Stimulated activated CD4-positive, alpha-beta T cell treated with anti-CD3 and anti-CD28 coated beads, Interleukin-15, amount 100 ng/mL, for 24 hours (primary cell): Measurements from ENCODE around the gene GP9.
"Not testable (repeated sequence)": the region's sequence is repeated elsewhere in the genome, so short reads cannot be mapped to it uniquely, and the experiment has no call there.

ENCODE experiments used
- DNase-seq: peaks from one replicate; pipeline ENCODE4 v3.0.0-alpha.2; 2020

GP9 gene

DNA sequence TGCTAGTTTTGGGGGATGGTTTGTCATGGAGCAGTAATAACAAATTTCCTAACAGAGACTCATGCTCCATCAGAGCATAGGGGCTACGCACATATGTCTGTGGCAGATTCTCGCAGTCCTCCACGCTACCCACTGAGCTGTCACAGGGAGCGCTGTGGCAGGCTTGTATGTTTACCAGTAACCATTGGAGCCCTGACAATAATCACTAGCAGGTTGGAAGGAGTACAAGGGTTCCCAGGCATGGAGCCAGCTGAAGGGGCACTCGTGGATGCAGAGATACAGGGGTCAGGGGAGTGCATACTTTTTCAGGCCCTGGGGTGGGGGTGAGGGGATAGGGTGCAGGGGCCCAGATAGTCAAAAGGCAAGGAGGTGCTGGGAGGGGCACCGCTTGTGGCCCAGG is 7.9 kb upstream of the GP9 start:
- DNase-seq, result no peak

DNA sequence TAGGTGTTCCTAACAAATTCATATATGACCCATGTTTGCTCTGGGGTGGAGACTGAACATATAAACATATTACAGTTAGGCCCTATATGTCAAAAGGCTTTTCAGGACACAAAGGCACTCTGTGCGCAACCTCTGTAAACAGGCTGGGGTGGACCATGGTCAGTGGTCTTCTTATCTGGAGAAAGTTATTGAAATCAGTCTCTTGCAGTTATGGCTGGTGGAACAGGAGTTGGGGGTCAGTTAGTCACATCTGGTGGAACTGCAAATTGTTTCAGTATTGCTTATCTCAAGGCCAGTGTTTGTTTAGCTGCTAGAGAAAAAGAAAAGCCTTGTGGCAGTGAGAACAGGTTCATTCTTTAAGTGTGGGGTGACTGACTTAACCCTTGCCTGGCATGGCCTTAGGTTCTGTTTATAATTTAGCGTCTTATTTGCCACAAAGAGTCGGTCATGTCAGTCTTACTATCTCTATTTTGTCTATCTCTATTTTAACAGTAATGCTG is 5.9 kb upstream of the GP9 start:
- DNase-seq, result no peak

- DNase-seq, result no peak
Measured at GRCh38 chr3:129056451-129057173, 4.0 kb upstream of the GP9 start.

GRCh38 chr3:129057249-129057648 is 3.3 kb upstream of the GP9 start:
- no peak for DNase-seq

DNA sequence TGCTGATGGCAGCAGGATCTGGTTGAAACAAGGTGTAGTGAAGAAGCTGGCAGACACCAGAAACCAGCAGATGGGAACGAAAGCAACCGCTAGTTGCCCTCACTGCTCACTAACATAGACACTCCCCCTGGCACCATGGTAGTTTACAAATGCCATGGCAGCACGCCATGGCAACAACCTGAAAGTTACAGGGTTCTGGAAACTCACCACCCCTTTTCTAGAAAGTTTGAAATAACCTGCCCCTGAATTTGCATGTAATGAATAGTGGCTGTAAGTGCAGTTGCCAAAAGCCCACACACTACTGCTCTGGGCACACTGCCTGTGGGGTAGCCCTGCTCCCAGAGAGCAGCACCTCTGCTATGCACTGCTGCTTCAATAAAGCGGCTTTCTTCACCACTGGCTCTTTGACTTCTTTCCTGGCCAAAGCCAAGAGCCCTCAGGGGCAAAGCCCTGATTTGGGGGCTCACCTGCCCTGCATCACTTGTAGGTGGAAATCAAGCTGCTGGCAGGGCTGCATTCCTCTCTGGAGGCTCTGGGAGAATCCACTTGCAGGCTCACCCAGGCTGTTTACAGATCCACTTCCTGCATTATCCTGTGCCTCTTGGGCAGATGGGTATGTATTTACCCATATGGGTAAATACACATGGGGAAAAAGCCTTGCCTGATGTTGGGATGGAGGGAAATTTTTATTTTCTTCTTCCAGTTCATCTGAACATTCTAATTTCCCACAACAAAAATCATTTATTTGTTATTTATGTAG is 2.0 kb upstream of the GP9 start:
- no peak for DNase-seq

- DNase-seq, result no peak
Measured at GRCh38 chr3:129059311-129059958, 1.1 kb upstream of the GP9 start.

DNA sequence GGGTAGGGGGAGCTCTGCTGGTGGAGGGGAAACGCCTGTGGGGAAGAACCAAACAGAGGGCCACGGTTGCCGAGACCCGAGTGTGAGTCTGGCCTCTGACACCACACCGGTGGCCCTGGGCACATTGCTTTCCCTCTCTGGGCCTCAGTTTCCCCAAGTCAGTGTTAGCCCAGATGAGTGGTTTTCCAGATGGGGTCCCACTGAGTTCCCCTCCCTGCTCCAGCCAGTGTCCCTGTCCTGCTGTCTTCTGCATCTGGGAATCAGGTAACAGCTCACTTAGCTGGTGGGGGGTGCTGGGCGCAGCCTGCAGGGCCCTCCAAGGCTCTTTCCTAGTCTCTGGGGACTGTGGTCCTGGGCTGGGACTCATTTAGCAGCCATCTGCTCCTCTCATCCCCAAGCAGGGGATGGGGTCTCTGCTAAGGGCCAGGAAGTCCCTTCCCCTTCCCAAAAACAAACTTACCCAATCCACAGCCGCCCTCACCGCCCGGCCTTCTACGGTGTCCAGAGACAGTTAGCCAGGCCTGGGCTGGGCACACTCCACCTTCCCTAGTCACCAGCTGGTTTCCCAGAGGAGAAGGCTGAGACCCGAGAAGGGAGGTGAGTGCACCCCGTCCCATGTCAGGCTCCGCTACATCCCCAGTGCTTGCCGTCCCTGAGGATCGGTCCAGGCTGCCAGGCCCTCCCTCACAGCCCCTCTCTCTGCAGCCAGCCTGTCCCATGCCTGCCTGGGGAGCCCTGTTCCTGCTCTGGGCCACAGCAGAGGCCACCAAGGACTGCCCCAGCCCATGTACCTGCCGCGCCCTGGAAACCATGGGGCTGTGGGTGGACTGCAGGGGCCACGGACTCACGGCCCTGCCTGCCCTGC is 676 bp downstream of the GP9 start:
- no peak for DNase-seq

GRCh38 chr3:129061888-129062834 is 1.6 kb downstream of the GP9 start:
- no peak for DNase-seq

GRCh38 chr3:129063091-129063640 is 2.6 kb downstream of the GP9 start:
- no peak for DNase-seq

- DNase-seq, result no peak
Measured at GRCh38 chr3:129063841-129064482, 3.4 kb downstream of the GP9 start.

DNA sequence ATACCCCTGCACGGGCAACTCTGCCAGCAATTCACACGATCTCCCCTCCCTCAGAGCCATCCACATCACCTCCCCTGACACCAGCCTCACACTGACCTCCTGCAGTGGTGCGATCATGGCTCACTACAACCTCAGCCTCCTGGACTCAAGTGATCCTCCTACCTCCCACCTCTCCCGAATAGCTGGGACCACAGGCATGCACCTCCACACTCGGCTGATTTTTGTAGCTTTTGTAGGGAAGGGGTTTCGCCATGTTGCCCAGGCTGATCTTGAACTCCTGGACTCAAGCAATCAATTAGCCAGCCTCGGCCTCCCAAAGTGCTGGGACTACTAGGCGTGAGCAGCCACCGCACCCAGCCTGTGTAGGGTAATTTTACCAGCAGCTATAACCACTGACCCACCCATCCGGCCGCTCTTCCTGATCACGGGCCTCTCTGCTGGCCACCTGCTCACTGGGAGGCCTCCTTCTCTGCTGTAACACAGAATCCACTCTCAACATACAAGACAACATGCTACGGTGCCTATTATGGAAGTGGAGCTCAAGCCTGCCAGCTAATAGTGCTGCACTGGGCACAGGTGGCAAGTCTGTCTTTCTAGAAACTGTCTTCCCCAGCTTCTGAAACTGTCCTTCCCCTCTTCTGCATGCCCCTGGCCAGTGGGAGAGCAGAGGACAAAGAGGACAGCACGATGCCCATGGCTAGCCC is 4.6 kb downstream of the GP9 start:
- DNase-seq, result no peak

DNA sequence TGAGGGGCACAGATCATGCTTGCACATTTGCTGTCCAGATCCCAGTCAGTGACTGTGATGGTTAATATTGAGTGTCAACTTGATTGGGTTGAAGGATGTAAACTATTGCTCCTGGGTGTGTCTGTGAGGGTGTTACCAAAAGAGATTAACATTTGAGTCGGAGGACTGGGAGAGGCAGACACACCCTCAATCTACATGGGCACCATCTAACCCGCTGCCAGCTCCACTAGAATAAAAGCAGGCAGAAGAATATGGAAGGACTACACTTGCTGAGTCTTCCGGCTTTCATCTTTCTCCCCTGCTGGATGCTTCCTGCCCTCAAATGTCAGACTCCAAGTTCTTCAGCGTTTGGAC is 5.1 kb downstream of the GP9 start:
- no peak for DNase-seq

DNA sequence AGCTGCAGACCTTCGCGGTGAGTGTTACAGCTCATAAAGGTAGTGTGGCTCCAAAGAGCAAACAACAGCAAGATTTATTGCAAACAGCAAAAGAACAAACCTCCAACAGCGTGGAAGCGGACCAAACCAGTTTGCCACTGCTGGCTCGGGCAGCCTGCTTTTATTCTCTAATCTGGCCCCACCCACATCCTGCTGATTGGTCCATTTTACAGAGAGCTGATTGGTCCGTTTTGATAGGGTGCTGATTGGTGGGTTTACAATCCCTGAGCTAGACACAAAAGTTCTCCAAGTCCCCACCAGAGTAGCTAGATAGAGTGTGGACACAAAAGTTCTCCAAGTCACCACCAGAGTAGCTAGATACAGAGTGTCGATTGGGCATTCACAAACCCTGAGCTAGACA is 7.1 kb downstream of the GP9 start:
- DNase-seq, result peak; percentile 18

- DNase-seq, result peak; percentile 32
Measured at GRCh38 chr3:129068291-129068886, 7.8 kb downstream of the GP9 start.

DNA sequence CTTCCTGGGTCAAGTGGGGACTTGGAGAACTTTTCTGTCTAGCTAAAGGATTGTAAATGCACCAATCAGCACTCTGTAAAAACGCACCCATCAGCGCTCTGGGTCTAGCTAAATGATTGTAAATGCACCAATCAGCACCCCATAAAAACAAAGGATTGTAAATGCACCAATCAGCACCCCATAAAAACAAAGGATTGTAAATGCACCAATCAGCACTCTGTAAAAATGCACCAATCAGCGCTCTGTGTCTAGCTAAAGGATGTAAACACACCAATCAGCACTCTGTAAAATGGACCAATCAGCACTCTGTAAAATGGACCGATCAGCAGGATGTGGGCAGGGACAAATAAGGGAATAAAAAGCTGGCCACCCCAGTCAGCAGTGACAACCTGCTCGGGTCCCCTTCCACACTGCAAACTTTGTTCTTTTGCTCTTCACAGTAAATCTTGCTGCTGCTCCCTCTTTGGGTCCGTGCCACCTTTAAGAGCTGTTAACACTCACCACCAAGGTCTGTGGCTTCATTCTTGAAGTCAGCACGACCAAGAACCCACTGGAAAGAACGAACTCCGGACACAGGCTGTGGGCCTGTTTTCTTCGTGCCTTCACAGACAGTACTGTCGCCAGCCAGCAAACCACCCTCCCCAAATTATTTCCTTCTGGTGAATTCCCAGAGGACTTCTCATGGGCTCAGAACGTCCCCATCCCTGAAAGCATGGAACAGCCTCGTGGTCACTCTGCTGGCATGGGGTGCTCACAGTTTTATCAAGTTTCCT is 8.9 kb downstream of the GP9 start:
- DNase-seq, result not testable (repeated sequence)

DNA sequence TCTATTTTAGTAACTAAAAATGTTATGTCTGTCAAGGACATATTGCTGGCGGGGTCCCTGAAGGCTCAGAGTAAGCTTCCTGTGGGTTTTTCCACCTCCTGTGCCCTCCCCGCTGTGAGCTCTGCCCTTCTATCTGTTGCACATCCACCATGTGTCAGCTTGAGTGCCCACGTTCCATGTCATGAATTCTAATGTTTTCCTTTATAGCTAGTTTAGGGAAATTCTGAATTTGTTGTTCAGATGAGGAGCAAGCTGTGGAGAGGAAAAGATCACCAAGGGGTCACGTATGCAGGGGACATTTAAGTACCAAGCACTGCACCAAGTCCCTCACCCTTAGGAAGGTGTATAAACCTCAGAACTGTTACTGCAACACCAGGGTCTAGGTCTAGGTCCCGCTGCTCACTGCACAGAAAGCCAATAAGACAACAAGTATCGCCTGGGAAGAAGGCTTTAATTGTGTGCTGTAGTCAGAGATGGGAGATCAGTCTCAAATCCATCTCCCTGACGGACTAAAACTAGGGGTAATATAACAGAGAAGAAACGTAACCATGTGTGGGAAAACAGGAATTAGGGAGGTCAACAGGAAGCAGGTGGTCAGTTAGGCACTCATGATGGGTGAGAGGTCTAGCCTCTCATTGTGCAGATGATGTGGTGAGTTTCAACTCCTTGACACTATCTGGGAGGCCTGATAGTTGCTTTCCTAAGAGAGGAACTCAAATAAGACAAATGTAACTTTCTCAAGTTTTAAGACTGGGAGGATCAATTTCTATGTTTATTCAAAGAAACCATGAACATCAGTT is 9.7 kb downstream of the GP9 start:
- DNase-seq, result no peak

DNA sequence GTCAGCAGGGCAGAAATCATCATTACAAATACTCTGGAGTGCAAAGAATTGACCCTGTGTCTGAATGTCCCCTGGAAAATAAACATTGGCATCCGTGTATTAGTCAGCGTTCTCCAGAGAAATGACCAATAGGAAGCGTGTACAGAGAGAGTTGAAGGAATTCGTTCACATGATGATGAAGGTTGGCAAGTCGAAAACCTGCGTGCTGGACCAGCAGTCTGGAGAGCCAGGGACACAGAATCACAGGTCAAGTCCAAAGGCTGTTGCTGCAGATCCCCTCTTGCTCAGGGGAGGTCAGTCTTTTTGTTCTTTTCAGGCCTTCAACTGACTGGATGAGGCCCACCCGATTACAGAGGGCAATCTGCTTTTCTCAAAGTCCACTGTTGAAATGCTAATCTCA is 16.6 kb downstream of the GP9 start:
- no peak for DNase-seq

GRCh38 chr3:129078510-129078909 is 17.9 kb downstream of the GP9 start:
- DNase-seq, result no peak
